Pancreas (tissue), 10 donors: ENCODE measurements around the gene DEPDC1B. TPM values are rescaled to one million over a fixed set of nuclear protein-coding genes. Genes with fewer than 3 reads are reported as not detected.
"Not testable (repeated sequence)": the region's sequence is repeated elsewhere in the genome, so short reads cannot be mapped to it uniquely, and the experiment has no call there.

Source experiments
- ATAC-seq, 4 donors: fragments of 200-7000 bp; cut with Tn5 transposase; one replicate each; pipeline versions ENCODE4 v1.8.0 to v1.9.1; 2020; ENCODE audit warnings: mild to moderate bottlenecking in 4 of 4, moderate library complexity in 4 of 4
- DNase-seq, 6 donors: peaks; one replicate each; pipeline ENCODE4 v3.0.0-alpha.2; 2020
- FAIRE-seq: peaks from 2 replicates; lab custom pipeline; 2012; peaks lifted over from hg19 to GRCh38; lab: Jason Lieb, UNC
- H3K27ac ChIP-seq, 4 donors: fragments of 200-600 bp; sonication (generic); 1 replicate in 3 of 4; 2 replicates in 1 of 4; pipeline versions ENCODE4 v1.5.0 to v1.8.0; 2020
- H3K27me3 ChIP-seq, 4 donors: fragments of 200-600 bp; one replicate each; pipeline ENCODE4 v1.8.0; 2021
- H3K36me3 ChIP-seq, 3 donors: fragments of 200-600 bp; sonication (generic) in 1 of 3; one replicate each; pipeline versions ENCODE4 v1.5.0 to v1.8.0; 2020 to 2021
- H3K4me1 ChIP-seq, 3 donors: fragments of 200-600 bp; one replicate each; pipeline ENCODE4 v1.8.0; 2021
- H3K4me3 ChIP-seq, 4 donors: fragments of 200-600 bp; sonication (generic) in 2 of 4; one replicate each; pipeline versions ENCODE4 v1.5.0 to v1.8.0; 2020 to 2021
- H3K9me3 ChIP-seq, 4 donors: fragments of 200-600 bp; one replicate each; pipeline ENCODE4 v1.8.0; 2021
- CTCF ChIP-seq, 4 donors: fragments of 200-600 bp; sonication (generic) in 3 of 4; IDR thresholded peaks; one replicate each; pipeline versions ENCODE4 v1.5.0 to v1.8.0; 2021; ENCODE audit warnings: antibody characterized with exemption in 4 of 4
- WGBS, 2 donors: extraction: QIAGEN DNeasy Blood & Tissue Kit; methylation state at CpG; one replicate each; pipeline ENCODE4 v1.1.7; 2013; 5-methylcytosine and 5-hydroxymethylcytosine counted together
- intact Hi-C, 3 donors: fragments of 100-400 bp; cut with DNase I; formaldehyde crosslinking; loops; one replicate each; pipeline versions ENCODE4 v1.11.1 to v1.14.2; 2022
- polyA plus RNA-seq, 2 donors: library from polyadenylated mRNA; stranded (reverse); fragments of 200-250 nt; gene quantifications; one replicate each; pipeline ENCODE4 v1.2.3, GENCODE V29; 2013
- total RNA-seq, 6 donors: library from RNA; stranded (reverse); fragmentation: NEBNext Ultra II Directional in 4 of 6; extraction: Animal tissue kit (Norgen Biotek cat#: 25700) in 4 of 6; gene quantifications; one replicate each; pipeline versions ENCODE4 v1.2.1 to v1.2.4, GENCODE V29; 2021 to 2023
- donor health status: healthy with polysubstance abuse.
- donor health status: DM: no; HTN: no; CAD: no; lungs with moderate emphysema.
- donor health status: DM: no; HTN: no; CAD: no.
- donor health status: control.
- donor health status: control.
- donor health status: Bipolar disorder and iron deficiency.
- donor health status: DM: yes; HTN: yes; CAD: no.
- donor health status: DM: no; HTN: no; CAD: no.
- donor health status: DM: no; HTN: no; CAD: no.
- donor health status: DM: yes; HTN: yes; CAD: no.

DEPDC1B gene
- total and polyA plus RNA-seq, 8 donors, result 0.08 to 0.37 (median 0.27) TPM

GRCh38 chr5:60722416-60722815 is 22.4 kb upstream of the DEPDC1B start:
- H3K27me3 ChIP-seq, result no peaks in the 10 kb centered on the region
- no peak for ATAC-seq
- intact Hi-C loops, result no loop called here
- TF ChIP-seq CTCF (IDR thresholded peaks at IDR 0.05), result no peak
- H3K9me3 ChIP-seq, result no peaks in the 10 kb centered on the region
- 54 to 60% methylated on average over 6 of the region's 6 CpGs for WGBS, 2 donors
- H3K4me3 ChIP-seq, result no peak overlapping the region
- no peaks in the 10 kb centered on the region for H3K4me1 ChIP-seq
- DNase-seq, result no peak
- FAIRE-seq, result no peak
- no peak overlapping the region for H3K27ac ChIP-seq
- no peaks in the 10 kb centered on the region for H3K36me3 ChIP-seq

GRCh38 chr5:60719329-60719728 is 19.4 kb upstream of the DEPDC1B start:
- H3K9me3 ChIP-seq, result no peaks in the 10 kb centered on the region
- FAIRE-seq, result no peak

GRCh38 chr5:60718166-60718892 is 18.4 kb upstream of the DEPDC1B start:
- ATAC-seq, result no peak
- Histone ChIP-seq H3K4me3 (no peak overlapping the region), H3K9me3 (no peaks in the 10 kb centered on the region), H3K36me3 (no peaks in the 10 kb centered on the region), H3K27me3 (no peaks in the 10 kb centered on the region), H3K4me1 (no peaks in the 10 kb centered on the region), H3K27ac (no peak overlapping the region)
- WGBS, 2 donors, result 83 to 94% methylated on average over 3 of the region's 3 CpGs
- FAIRE-seq, result no peak
- intact Hi-C loops, result no loop called here
- TF ChIP-seq CTCF (IDR thresholded peaks at IDR 0.05), result no peak
- no peak for DNase-seq

More at GRCh38 chr5:60719329-60719728, 19.4 kb upstream of the DEPDC1B start:
- Histone ChIP-seq H3K4me1 (no peaks in the 10 kb centered on the region), H3K27me3 (no peaks in the 10 kb centered on the region), H3K4me3 (no peak overlapping the region), H3K36me3 (no peaks in the 10 kb centered on the region), H3K27ac (no peak overlapping the region)
- no peak for TF ChIP-seq CTCF (IDR thresholded peaks at IDR 0.05)
- ATAC-seq (no peak), DNase-seq (no peak)
- intact Hi-C loops, result no loop called here

- H3K36me3 ChIP-seq, H3K27ac ChIP-seq, H3K27me3 ChIP-seq, FAIRE-seq, H3K4me3 ChIP-seq, intact Hi-C loops, ATAC-seq, H3K4me1 ChIP-seq, H3K9me3 ChIP-seq, DNase-seq: not testable (repeated sequence)
- WGBS, 2 donors, result 83 to 91% methylated on average over 3 of the region's 3 CpGs
Measured at GRCh38 chr5:60715201-60715928, 15.4 kb upstream of the DEPDC1B start.

- H3K4me3 ChIP-seq, result no peak overlapping the region
- no peak for ATAC-seq
- WGBS, 2 donors, result 87 to 93% methylated on average over 5 of the region's 5 CpGs
- TF ChIP-seq CTCF (IDR thresholded peaks at IDR 0.05), result no peak
- no peaks in the 10 kb centered on the region for H3K9me3 ChIP-seq
- H3K4me1 ChIP-seq, result no peaks in the 10 kb centered on the region
- no peak for DNase-seq
- no peak for FAIRE-seq
- intact Hi-C loops, result no loop called here
- no peak overlapping the region for H3K27ac ChIP-seq
- no peaks in the 10 kb centered on the region for H3K36me3 ChIP-seq
- no peaks in the 10 kb centered on the region for H3K27me3 ChIP-seq
Measured at GRCh38 chr5:60712950-60713349, 13.0 kb upstream of the DEPDC1B start.

GRCh38 chr5:60711892-60712291 is 11.9 kb upstream of the DEPDC1B start:
- H3K27ac ChIP-seq, intact Hi-C loops, H3K9me3 ChIP-seq, H3K36me3 ChIP-seq, H3K4me3 ChIP-seq, DNase-seq, ATAC-seq, H3K4me1 ChIP-seq, H3K27me3 ChIP-seq, FAIRE-seq: not testable (repeated sequence)
- 69 to 90% methylated on average over 3 of the region's 3 CpGs for WGBS, 2 donors
